Stimulated activated CD8-positive, alpha-beta memory T cell treated with anti-CD3 and anti-CD28 coated beads, Interleukin-4, amount 100 ng/mL, for 4 hours (primary cell): ENCODE measurements around the gene TRABD2A.

Source experiments
- DNase-seq, 2 donors: peaks; one replicate each; pipeline ENCODE4 v3.0.0-alpha.2; 2020; ENCODE audit warnings: low read depth in 2 of 2, low spot score in 1 of 2

The TRABD2A gene

GRCh38 chr2:84904717-84905174 is 23.9 kb upstream of the TRABD2A start:
- no peak for DNase-seq

DNA sequence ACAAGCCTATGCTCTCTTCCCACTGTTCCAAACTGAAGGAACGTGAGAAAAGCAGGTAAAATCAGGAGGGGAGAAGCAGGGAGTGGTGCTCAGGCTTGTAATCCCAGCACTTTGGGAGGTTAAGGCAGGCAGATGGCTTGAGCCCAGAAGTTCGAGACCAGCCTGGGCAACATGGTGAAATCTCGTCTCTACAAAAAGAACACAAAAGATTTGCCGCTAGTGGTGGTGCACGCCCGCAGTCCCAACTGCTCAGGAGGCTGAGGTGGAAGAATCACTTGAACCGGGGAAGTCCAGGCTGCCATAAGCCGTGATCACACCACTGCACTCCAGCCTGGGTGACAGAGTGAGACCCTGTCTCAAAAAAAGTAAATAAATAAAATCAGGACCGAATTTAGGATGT is 23.3 kb upstream of the TRABD2A start:
- no peak for DNase-seq

- DNase-seq = no peak
Observed at GRCh38 chr2:84902526-84902925, 21.6 kb upstream of the TRABD2A start.

DNA sequence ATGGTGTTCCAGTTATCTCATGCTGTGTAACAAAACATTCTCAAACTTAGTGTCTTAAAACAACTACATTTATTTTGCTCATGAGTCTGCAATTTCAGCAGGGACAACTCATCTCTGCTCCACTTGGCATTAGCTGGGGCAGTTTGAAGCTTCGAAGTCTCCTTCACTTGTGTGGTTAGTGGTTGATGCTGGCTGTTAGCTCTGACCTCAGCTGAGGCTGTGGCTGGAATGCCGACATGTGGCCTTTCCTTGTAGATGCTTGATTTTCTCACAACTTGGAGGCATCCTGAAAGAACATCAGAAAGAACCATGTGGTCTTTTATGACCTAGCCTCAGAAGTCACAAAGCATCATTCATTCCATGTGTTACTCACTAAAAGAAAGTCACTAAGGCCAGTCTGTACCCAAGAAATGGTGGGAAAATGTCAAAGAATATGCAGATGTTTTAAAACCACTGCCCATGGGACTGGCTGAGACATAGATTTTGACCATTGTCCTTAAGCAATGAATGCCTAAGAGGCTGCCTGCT is 20.8 kb upstream of the TRABD2A start:
- DNase-seq = no peak

DNA sequence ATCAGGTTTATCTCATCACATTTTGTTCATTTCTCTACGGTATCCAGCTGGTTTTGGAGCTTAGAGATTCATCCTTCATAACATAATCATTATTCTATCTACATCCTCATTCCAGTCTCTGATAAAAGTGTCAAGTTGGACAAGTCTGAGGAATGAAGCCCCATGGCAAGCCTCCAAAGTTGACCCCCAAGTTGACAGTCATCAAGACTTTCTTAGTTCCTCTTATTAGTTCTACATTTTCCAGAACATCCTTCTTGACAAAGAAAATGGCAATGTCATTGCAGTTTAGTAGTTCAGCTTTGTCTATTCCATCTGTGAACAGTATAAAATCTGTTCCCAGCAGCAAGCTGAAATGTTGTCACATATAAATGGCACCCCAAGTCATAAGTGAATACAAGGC is 20.1 kb upstream of the TRABD2A start:
- DNase-seq = no peak

- DNase-seq = no peak
Observed at GRCh38 chr2:84899304-84900204, 18.7 kb upstream of the TRABD2A start.

DNA sequence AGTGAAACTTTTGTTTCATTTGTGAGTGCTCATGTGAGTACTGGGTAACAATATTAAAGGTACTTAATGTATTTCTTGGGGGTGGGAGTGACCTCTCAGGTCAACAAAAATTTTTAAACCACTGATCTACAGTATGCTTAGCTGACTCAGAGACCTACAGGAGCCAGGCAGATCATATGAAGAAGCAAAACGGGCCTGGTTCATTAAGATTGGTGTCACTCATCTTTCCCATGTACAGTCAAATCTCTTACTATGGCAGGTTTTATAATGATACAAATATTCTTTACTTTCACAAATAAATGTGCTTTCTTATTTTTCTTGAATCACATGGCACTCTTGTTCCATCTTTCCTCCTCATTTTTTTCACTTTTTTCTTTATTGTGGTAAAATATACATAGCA is 16.9 kb upstream of the TRABD2A start:
- DNase-seq = no peak

GRCh38 chr2:84896567-84896966 is 15.7 kb upstream of the TRABD2A start:
- DNase-seq = no peak

DNA sequence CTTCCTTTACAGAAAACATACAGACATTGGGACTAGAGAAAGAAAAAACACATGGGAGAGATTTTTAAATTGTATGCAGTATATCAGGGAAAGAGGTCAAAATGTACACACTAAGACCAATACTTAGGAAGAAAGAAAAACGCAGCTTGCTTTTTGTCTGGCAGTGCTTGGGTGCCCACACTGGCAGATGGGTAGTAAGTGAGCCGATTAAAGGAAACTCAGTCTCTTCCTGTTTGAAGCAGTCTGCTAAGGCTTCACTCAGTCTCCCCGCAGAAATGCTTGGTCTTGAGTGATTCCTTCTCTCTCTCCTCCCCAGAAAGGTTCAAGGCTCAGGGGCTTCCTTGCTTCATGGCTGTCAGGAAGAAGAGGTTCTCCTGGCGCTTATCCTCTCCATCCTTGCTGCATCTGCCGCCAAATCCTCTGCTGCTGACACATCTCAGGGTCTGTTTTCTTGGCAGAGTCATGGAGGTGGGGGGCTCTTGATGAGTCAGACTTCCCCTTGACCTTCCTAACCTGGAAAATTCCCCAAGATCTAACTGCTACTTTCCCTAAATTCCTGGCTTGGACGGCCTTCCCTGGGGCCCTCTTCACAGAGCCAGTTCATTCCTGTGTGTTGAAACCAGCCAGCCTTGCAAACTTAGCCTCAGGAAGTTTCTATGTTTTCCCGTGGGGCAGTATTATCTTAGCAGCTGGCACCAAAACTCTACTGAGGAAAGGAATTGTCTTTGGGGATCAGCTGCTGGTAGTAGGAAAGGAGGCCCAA is 14.1 kb upstream of the TRABD2A start:
- DNase-seq = no peak

DNA sequence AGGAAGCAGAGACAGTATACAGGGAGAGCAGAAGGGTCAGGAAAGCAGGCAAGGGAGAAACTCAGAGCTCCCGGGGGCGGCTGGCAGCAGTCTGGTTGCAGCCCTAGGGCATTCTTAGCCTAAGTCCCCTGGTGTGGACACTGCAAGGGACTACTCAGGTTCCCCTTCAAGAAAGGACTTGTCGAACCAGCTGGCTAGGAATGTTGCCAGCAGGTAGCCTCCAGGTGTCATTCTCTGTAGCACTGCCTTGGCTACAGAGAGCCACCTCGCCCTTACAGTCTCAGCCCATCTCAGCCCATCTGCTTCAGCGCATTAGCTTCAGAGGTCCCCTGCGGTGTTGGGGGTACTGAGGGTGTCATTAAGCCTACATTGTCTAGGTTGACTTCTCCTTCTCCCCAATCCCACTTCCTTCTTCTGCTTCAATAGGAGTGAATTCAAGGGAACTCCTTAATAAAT is 13.3 kb upstream of the TRABD2A start:
- DNase-seq = no peak

DNA sequence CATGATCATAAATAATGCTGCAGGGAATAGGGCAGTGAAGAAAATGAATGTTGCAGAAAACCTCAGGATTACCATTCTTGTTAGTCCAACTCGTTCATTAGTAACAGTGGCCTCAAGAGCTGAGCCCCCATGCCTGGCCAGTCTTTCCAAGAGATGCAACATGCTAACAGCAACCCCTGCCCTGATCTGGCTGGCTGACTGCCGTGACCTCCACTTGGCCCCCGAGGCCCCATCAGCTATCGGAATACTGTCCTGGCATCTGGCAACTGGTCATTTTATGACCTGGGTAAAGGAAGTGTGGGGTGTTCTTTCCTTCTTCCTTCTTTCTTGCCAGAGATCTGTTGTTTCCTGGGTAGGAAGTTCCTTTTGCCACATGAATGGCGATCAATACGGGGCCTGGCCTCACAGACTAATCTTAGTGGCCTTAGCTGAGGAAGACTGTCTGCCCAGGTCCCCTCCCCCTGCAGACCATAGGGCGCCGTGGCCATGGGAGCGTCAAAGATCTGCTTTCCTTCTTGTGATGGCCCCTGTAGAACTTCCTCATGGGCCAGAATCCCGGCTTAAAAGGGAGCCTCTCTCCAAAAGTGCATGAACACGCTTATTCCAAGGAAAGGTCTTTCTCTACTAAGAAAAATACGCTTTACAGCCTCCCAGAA is 10.6 kb upstream of the TRABD2A start:
- DNase-seq = no peak

GRCh38 chr2:84889332-84889731 is 8.4 kb upstream of the TRABD2A start:
- no peak for DNase-seq

DNA sequence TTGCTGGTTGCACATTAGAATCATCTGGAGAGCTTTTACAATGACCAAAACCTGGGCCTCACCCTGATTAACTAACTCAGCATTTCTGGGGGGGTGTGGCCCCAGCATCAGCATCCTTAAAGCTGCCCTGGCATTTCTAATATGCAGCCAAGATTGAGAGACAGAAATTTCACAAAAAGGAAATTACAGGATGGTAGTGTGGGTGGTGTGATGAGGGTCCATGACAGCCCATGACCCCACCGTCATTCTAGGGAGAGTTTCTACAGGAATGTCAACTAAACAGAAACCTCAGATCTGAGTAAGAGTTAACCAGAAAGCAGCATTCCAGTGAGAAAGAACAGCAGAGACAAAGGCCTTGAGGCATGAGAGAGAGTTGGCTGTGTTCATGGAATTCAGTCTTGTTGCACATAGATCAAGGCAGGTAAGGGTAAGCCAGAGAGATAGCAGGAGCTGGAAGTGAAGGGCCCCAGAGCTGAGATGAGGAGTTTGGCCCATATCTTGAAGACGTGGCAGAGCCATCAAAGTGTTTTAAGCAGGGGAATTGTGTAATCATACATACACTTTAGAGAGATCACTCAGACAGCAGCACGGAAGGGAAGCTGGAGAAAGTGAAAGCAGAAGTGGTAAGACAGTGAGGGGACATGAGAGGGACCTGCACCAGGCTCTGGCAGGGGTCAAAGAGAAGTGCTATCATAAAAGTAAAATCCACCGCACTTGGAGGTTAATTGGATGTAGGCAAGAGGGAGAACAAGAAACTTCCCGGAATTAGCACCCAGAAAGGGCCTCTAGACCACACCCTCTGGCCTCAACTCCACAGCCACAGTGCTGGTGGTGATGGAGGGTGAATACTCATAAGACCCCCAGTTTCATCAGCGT is 7.8 kb upstream of the TRABD2A start:
- no peak for DNase-seq

DNA sequence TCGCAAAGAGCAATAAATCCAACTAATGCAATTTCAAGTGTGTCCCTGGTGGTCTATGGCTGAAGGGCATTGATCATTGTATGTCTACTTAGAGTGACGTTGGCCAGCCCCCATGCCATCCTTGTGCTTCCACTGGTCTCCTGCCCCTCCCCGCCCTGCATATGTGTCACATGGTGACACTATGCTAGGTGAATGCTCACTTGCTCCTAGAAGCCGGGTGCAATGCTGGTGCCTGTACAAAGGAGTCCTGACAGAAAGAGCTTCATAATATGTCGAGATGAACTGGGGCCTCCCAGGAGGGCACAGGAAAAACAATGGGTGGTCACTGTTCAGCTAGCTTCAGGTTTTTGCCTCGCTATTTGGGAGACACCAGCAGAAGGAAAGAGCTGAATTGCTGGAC is 5.9 kb upstream of the TRABD2A start:
- DNase-seq = no peak

GRCh38 chr2:84885111-84885510 is 4.2 kb upstream of the TRABD2A start:
- DNase-seq = no peak

DNA sequence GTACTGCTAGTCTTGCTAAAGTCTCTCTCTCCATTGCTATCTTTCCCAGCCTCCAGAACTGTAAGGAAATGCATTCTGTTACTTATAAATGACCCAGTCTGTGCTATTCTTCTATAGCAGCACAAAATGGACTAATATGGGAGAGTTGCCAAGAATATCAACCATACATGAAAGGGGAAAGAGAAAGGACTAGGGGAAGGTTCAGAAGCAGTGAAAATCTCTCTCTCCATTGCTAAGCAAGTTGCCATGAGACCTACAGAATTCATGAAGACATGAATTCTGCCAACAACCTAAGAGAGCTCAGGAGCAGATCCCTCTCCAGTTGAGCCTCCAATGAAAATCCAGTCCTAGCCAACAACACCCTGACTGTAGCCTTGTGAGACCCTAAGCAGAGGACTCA is 3.6 kb upstream of the TRABD2A start:
- DNase-seq = no peak

DNA sequence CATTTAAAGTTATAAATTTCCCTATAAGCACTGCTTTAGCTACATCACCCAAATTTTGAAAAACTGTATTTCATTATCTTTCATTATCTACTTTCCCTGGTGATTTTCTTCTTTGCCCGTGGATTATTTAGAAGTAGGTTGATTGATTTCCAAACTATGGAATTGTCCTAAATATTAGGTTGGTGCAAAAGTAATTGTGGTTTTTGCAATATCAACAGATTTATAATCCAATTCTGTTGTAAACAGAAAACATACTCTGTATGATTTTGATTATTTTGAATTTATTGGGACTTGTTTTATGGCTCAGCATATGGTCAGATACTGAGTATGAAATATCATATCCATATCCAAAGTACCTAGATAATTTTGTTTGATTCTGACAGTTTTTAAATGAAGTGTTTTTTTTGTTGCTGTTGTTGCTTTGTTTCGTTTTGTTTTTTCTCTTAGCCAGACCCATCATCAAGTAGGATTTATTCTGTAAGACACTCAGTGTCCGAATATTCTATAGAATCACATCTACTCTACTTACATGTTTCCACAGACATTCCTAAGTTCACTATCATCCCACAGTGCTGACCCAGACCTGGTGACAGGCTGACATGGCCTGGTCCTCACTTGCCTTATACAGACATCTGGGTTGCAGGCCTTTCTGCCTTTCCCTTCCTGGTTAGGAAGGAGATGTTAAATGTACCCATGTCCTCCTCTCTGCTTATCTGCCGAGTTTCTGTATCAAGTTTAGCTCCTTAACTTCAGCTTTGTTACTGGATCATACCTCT is 2.1 kb upstream of the TRABD2A start:
- DNase-seq = no peak

DNA sequence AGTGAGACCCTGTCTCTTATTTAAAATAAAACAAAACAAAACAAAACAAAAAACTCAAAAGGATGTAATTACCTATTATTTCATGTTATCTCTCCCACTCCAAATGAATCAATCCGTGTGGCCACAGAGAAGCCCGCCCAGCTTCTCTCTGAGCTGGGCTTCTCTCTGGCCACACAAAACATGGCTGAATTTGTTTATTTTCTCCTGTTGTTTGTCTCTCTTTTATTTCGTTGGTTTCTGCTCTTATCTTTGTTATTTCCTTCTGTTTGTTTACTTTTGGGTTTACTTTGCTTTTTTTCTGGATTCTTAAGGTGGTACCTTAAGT is 1.5 kb upstream of the TRABD2A start:
- no peak for DNase-seq

DNA sequence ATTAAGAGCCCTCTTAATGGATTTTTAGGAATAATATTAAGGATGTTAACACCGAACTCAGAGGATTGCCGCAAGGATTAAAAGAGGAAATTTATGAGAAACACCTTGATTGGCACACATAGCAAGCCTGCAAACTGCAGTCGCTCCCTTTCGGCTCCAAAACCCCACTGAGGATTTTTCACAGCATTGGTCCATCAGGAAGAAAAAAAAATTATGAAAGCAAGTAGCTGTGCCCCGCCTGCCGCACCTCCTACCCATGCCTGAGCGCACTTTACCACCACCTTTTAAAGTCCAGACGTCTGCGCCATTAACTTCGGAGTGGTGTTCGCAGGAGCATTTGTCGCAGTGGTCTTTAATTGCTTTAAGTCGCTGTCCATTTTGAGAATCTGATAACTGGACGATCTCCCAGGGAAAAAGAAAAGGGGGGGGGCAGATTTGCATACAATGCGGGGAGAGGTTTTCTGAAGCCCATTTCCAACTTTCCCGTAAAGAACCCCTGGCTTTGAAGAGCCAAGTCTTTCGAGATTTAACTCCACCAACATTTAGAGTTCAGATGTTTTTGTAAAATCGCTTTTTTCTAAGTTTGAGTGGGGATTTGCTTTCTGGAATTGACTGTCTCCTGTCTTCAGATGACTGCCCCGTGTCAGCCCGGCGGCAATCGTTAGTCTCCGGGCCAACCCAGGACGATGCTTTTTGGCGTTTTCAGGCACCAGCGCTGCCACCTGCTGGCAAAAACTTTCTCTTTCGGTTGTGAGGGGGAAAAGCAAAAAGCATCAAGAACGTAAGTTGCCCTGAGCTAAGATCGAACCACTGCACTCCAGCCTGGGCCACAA is 913 bp upstream of the TRABD2A start:
- DNase-seq = peak; percentile 72 to 77
